GM18858 (cell line): ENCODE results near the gene PLEKHH1.

ENCODE experiments used
- ATAC-seq: cut with Tn5 transposase; IDR thresholded peaks from one replicate; pipeline ENCODE4 v1.9.1; 2021; ENCODE audit not compliant: unreplicated experiment

PLEKHH1 gene

GRCh38 chr14:67562025-67562775, 29.1 kb downstream of the PLEKHH1 start:
- no peak for ATAC-seq

GRCh38 chr14:67562776-67563150, 29.7 kb downstream of the PLEKHH1 start:
- no peak for ATAC-seq

GRCh38 chr14:67564236-67564635, 31.1 kb downstream of the PLEKHH1 start:
- no peak for ATAC-seq

GRCh38 chr14:67566908-67567307, 33.8 kb downstream of the PLEKHH1 start:
- ATAC-seq, result no peak

GRCh38 chr14:67567654-67568053, 34.6 kb downstream of the PLEKHH1 start:
- ATAC-seq, result no peak

GRCh38 chr14:67569011-67569650, 36.0 kb downstream of the PLEKHH1 start:
- no peak for ATAC-seq

GRCh38 chr14:67569651-67570290, 36.7 kb downstream of the PLEKHH1 start:
- ATAC-seq, result no peak

GRCh38 chr14:67570453-67570852, 37.4 kb downstream of the PLEKHH1 start:
- no peak for ATAC-seq

- ATAC-seq, result no peak
Observed at GRCh38 chr14:67571275-67571990, 38.3 kb downstream of the PLEKHH1 start.

GRCh38 chr14:67571991-67572323, 38.9 kb downstream of the PLEKHH1 start:
- no peak for ATAC-seq

- no peak for ATAC-seq
Observed at GRCh38 chr14:67572608-67573007, 39.5 kb downstream of the PLEKHH1 start.

GRCh38 chr14:67573228-67574010, 40.3 kb downstream of the PLEKHH1 start:
- ATAC-seq, result no peak

- no peak for ATAC-seq
Observed at GRCh38 chr14:67574156-67574555, 41.1 kb downstream of the PLEKHH1 start.

GRCh38 chr14:67574806-67575205, 41.7 kb downstream of the PLEKHH1 start:
- ATAC-seq, result no peak

- ATAC-seq, result no peak
Observed at GRCh38 chr14:67575684-67576083, 42.6 kb downstream of the PLEKHH1 start.

GRCh38 chr14:67576216-67576955, 43.3 kb downstream of the PLEKHH1 start:
- no peak for ATAC-seq

GRCh38 chr14:67577181-67577808, 44.2 kb downstream of the PLEKHH1 start:
- ATAC-seq, result no peak

- no peak for ATAC-seq
Observed at GRCh38 chr14:67577909-67578749, 45.0 kb downstream of the PLEKHH1 start.

- ATAC-seq, result no peak
Observed at GRCh38 chr14:67579040-67579439, 46.0 kb downstream of the PLEKHH1 start.
